Heart left ventricle (tissue), 16 donors: ENCODE results near the gene CHD9. TPM values are rescaled to one million over a fixed set of nuclear protein-coding genes. Genes with fewer than 3 reads are reported as not detected.
"Not testable (repeated sequence)": the region's sequence is repeated elsewhere in the genome, so short reads cannot be mapped to it uniquely, and the experiment has no call there.

Experiments used
- ATAC-seq, 4 donors: fragments of 200-7000 bp; cut with Tn5 transposase; one replicate each; pipeline ENCODE4 v1.9.1; 2020 to 2022; ENCODE audit warnings: moderate library complexity in 4 of 4, mild to moderate bottlenecking in 3 of 4, moderate number of reproducible peaks in 1 of 4
- DNase-seq, 5 donors: peaks; one replicate each; pipeline ENCODE4 v3.0.0-alpha.2; 2020
- H3K27ac ChIP-seq, 12 donors: fragments of 200-600 bp; sonication (generic) in 4 of 12; one replicate each; pipeline versions ENCODE4 v1.5.0 to v1.8.0; 2016 to 2022; ENCODE audit warnings: mild to moderate bottlenecking in 2 of 12
- H3K27me3 ChIP-seq, 9 donors: fragments of 200-600 bp; sonication (generic) in 2 of 9; one replicate each; pipeline versions ENCODE4 v1.5.1 to v1.8.0; 2016 to 2022; ENCODE audit warnings: mild to moderate bottlenecking in 3 of 9
- H3K36me3 ChIP-seq, 9 donors: fragments of 200-600 bp; sonication (generic) in 2 of 9; one replicate each; pipeline versions ENCODE4 v1.5.0 to v1.8.0; 2018 to 2022; ENCODE audit warnings: mild to moderate bottlenecking in 2 of 9
- H3K4me1 ChIP-seq, 12 donors: fragments of 200-600 bp; sonication (generic) in 4 of 12; one replicate each; pipeline versions ENCODE4 v1.5.0 to v1.8.0; 2016 to 2022; ENCODE audit warnings: mild to moderate bottlenecking in 3 of 12
- H3K4me3 ChIP-seq, 12 donors: fragments of 200-600 bp; sonication (generic) in 4 of 12; one replicate each; pipeline versions ENCODE4 v1.5.0 to v1.8.0; 2017 to 2022; ENCODE audit warnings: mild to moderate bottlenecking in 9 of 12, moderate library complexity in 4 of 12
- H3K9me3 ChIP-seq, 12 donors: fragments of 200-600 bp; sonication (generic) in 4 of 12; one replicate each; pipeline versions ENCODE4 v1.5.0 to v1.8.0; 2016 to 2022; ENCODE audit warnings: mild to moderate bottlenecking in 1 of 12
- CTCF ChIP-seq, 12 donors: fragments of 200-600 bp; sonication (generic) in 4 of 12; IDR thresholded peaks; one replicate each; pipeline versions ENCODE4 v1.5.0 to v1.8.0; 2018 to 2022; ENCODE audit warnings: antibody characterized with exemption in 12 of 12, mild to moderate bottlenecking in 5 of 12
- POLR2A ChIP-seq, 2 donors: fragments of 450-650 bp; IDR thresholded peaks; one replicate each; pipeline ENCODE4 v1.6.1; 2017; ENCODE audit warnings: antibody characterized with exemption in 2 of 2, mild to moderate bottlenecking in 2 of 2, moderate library complexity in 2 of 2
- whole genome bisulfite sequencing, 4 donors: extraction: QIAGEN DNeasy Blood & Tissue Kit in 2 of 4; methylation state at CpG; one replicate each; pipeline versions ENCODE4 v1.1.5 to v1.1.7; 2013 to 2018; 5-methylcytosine and 5-hydroxymethylcytosine counted together
- intact Hi-C, 10 donors: fragments of 100-400 bp; cut with DNase I; formaldehyde crosslinking; loops; one replicate each; pipeline versions ENCODE4 v1.11.1 to v1.14.2; 2022
- polyA plus RNA-seq, 2 donors: library from polyadenylated mRNA; stranded (reverse); fragments of 200-250 nt; gene quantifications; one replicate each; pipeline ENCODE4 v1.2.3, GENCODE V29; 2013
- total RNA-seq, 9 donors: library from RNA; depleted of rRNA in 2 of 9; stranded (reverse); fragments of >200 nt in 2 of 9; fragmentation: NEBNext Ultra II Directional in 3 of 9; extraction: Animal tissue kit (Norgen Biotek cat#: 25700) in 3 of 9; gene quantifications; one replicate each; pipeline versions ENCODE4 v1.1.0 to v1.2.4, GENCODE V29; 2016 to 2023
- donor health status: ischemic (EF 13 %, LVEDD 7.1; RV severe dilation, severe dysfunction).
- donor health status: healthy with polysubstance abuse.
- donor health status: DM: no; HTN: yes; CAD: no.
- donor health status: DM: no; HTN: no; CAD: no.
- donor health status: ischemic (EF 25% LVEDD 6.9; RV normal size, moderate dysfunction).
- donor health status: ischemic (EF 25% LVEDD 5.7; RV mildly dilated, moderate dysfunction).
- donor health status: healthy.
- donor health status: DM: yes; HTN: yes; CAD: no.
- donor health status: ischemic (EF 35%, LVEDD 5.7; RV mildly dilated, moderate dysfunction).
- donor health status: nonischemic (EF 11% LVEDD 7.7; RV severe dilation, severe dysfunction).
- donor health status: DM: yes; HTN: yes; CAD: no.
- donor health status: PGD.
- donor health status: ischemic (EF 29% LVEDD 5.4; RV normal size, mild dysfunction).
- donor health status: nonischemic (EF 23%, LVEDD 6.1; RV moderate dilation, normal function).

The CHD9 gene
- total and polyA plus RNA-seq, 11 donors = 11.8 to 56.2 (median 41.3) TPM

GRCh38 chr16:53036066-53036465 lies 18.7 kb upstream of the CHD9 start:
- Histone ChIP-seq H3K4me1 (peaks cover 0 to 6% (median 3%) of the 10 kb centered on the region in 12 donors), H3K36me3 (no peaks in the 10 kb centered on the region), H3K4me3 (no peak overlapping the region), H3K27me3 (no peaks in the 10 kb centered on the region), H3K9me3 (peaks cover 0 to 5% (median 0%) of the 10 kb centered on the region in 12 donors), H3K27ac (no peak overlapping the region)
- intact Hi-C loops = no loop called here
- 83 to 93% (median 88%) methylated on average over 6 of the region's 6 CpGs for WGBS, 4 donors
- no peak for DNase-seq
- TF ChIP-seq CTCF (IDR thresholded peaks at IDR 0.05) (no peak), POLR2A (IDR thresholded peaks at IDR 0.05) (no peak)
- ATAC-seq = no peak

- DNase-seq, ATAC-seq, H3K4me3 ChIP-seq, H3K27ac ChIP-seq, H3K9me3 ChIP-seq, H3K36me3 ChIP-seq, intact Hi-C loops, H3K27me3 ChIP-seq: not testable (repeated sequence)
- H3K4me1 ChIP-seq = peaks cover 0 to 13% (median 9%) of the 10 kb centered on the region in 12 donors
- 61 to 79% (median 77%) methylated on average over 6 of the region's 6 CpGs for WGBS, 4 donors
Measured at GRCh38 chr16:53036711-53037110, 18.1 kb upstream of the CHD9 start.

- TF ChIP-seq CTCF (IDR thresholded peaks at IDR 0.05) = no peak
- no peak for TF ChIP-seq POLR2A (IDR thresholded peaks at IDR 0.05)
- H3K4me3 ChIP-seq = no peak overlapping the region
- intact Hi-C loops = loop anchor here in 1 of 10 donors (10.0 kb wide), 1 partner anchor 394 kb away; the partner anchor contains the start of gene RBL2
- H3K36me3 ChIP-seq = no peaks in the 10 kb centered on the region
- DNase-seq = no peak
- peaks cover 0 to 41% (median 21%) of the 10 kb centered on the region in 12 donors for H3K4me1 ChIP-seq
- H3K27ac ChIP-seq = peak overlapping the region in 11 of 12 donors; percentile 26 to 88 (median 81)
- peaks cover 0 to 9% (median 0%) of the 10 kb centered on the region in 9 donors for H3K27me3 ChIP-seq
- no peaks in the 10 kb centered on the region for H3K9me3 ChIP-seq
- WGBS, 4 donors = 73 to 92% (median 81%) methylated on average over 1 of the region's 1 CpG
- ATAC-seq = no peak
Measured at GRCh38 chr16:53040788-53041187, 14.0 kb upstream of the CHD9 start.

GRCh38 chr16:53041320-53042051 lies 13.3 kb upstream of the CHD9 start:
- H3K36me3 ChIP-seq = no peaks in the 10 kb centered on the region
- ATAC-seq (peak; percentile 78 to 93 (median 87)), DNase-seq (peak; percentile 84 to 90 (median 88))
- 24 to 51% (median 37%) methylated on average over 4 of the region's 4 CpGs for WGBS, 4 donors
- peak overlapping the region in 8 of 12 donors; percentile 20 to 53 (median 40) for H3K4me3 ChIP-seq
- intact Hi-C loops = loop anchor here in 1 of 10 donors (10.0 kb wide), 1 partner anchor 393 kb away; the partner anchor contains the start of gene RBL2
- peak overlapping the region; percentile 35 to 88 (median 80) for H3K27ac ChIP-seq
- peaks cover 0 to 9% (median 0%) of the 10 kb centered on the region in 9 donors for H3K27me3 ChIP-seq
- TF ChIP-seq CTCF (IDR thresholded peaks at IDR 0.05) (no peak), POLR2A (IDR thresholded peaks at IDR 0.05) (no peak)
- no peaks in the 10 kb centered on the region for H3K9me3 ChIP-seq
- H3K4me1 ChIP-seq = peaks cover 0 to 41% (median 21%) of the 10 kb centered on the region in 12 donors
